HG03442 (cell line): ENCODE measurements around the gene COX7A2L.
"Not testable (repeated sequence)": the region's sequence is repeated elsewhere in the genome, so short reads cannot be mapped to it uniquely, and the experiment has no call there.

ENCODE experiments used
- ATAC-seq: cut with Tn5 transposase; IDR thresholded peaks from one replicate; pipeline ENCODE4 v1.9.1; 2021; ENCODE audit warnings: mild to moderate bottlenecking, moderate library complexity; ENCODE audit not compliant: unreplicated experiment

The COX7A2L gene

GRCh38 chr2:42368817-42369531 is 8.0 kb upstream of the COX7A2L start:
- no peak for ATAC-seq

GRCh38 chr2:42367835-42368234 is 6.8 kb upstream of the COX7A2L start:
- no peak for ATAC-seq

DNA sequence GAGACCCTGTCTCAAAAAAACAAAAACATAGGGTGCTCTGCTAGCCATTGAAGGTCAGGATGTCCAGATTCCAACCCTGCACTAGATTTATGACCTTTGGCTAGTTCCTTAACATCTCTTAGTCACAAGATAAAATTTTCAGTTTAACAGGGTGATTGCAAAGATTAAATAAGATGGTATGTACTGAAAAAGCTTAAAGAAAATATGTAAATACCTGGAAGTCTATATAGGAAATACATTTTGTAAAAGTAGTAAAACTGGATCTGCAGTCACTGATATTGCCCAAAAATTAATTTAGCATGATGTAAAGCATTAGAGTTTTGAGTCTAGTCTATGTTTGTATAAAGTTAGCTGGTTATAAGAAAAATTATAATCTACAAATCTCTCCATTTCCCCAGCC is 5.4 kb upstream of the COX7A2L start:
- no peak for ATAC-seq

GRCh38 chr2:42364658-42365057 is 3.6 kb upstream of the COX7A2L start:
- no peak for ATAC-seq

GRCh38 chr2:42363413-42363812 is 2.4 kb upstream of the COX7A2L start:
- ATAC-seq, result no peak

- ATAC-seq, result no peak
These were observed 789 bp upstream of the COX7A2L start for GRCh38 chr2:42361728-42362283.

DNA sequence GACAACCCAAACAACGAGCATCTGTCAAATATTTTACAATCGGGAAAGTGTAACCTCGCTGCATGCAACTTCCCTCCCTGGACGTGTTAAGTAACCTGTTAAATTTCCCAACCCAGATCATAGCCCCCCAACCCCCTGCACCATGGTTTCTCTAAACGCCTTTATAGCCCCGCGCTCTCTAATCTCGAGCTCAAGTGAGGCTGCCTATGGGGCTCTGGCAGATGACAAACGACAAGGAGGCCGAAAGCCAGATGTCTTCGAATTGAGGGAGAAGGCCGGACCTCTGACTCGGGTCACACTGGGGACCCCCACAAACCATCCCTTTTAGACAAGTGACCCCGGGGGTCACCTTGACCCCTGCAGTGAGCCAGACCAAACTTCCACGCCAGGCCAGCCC is 526 bp downstream of the COX7A2L start:
- no peak for ATAC-seq

DNA sequence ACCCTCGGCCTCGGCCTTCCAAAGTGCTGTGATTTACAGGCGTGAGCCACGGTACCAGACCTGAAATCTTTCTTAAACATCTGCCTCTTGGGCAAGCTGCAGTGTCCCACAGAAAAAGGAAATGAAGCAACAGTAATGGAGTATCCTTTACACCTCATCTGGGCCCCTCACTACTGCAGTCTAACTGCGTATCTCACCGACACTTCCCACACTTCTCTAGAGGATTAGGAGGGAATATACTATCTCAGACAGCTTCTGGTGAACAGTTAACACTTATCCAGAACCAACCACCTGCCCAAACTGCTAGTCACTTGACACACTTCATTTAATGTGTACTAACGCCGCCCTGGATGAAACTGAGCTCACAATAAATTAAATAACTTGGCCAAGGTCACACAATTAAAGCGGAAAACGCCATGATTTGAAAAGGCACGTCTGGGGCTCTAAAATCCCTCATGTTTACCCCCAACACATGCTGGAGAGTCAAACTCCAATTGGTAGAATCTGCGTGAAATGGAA is 993 bp downstream of the COX7A2L start:
- ATAC-seq, result no peak

- no peak for ATAC-seq
These were observed 1.6 kb downstream of the COX7A2L start for GRCh38 chr2:42359304-42359964.

- ATAC-seq, result no peak
These were observed 7.1 kb downstream of the COX7A2L start for GRCh38 chr2:42353792-42354429.

DNA sequence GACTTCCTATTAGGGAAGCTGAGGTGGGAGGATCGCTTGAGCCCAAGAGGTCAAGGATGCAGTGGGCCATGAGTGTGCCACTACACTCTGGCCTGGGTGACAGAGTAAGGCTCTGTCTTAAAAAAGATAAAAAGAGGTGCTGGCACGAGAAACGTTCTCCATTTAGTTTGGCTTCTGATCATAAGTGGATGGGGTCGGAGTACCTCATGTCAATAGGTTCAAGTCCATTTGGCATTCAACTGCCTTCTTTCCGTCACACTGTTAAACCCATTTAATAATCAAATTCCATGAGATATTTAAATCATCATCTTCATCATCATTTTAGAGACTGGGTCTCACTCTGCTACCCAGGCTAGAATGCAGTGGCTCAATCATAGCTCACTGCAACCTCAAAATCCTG is 9.2 kb downstream of the COX7A2L start:
- ATAC-seq, result no peak

GRCh38 chr2:42350434-42351063 is 10.5 kb downstream of the COX7A2L start:
- ATAC-seq, result no peak

GRCh38 chr2:42348113-42348805 is 12.8 kb downstream of the COX7A2L start:
- ATAC-seq, result no peak

DNA sequence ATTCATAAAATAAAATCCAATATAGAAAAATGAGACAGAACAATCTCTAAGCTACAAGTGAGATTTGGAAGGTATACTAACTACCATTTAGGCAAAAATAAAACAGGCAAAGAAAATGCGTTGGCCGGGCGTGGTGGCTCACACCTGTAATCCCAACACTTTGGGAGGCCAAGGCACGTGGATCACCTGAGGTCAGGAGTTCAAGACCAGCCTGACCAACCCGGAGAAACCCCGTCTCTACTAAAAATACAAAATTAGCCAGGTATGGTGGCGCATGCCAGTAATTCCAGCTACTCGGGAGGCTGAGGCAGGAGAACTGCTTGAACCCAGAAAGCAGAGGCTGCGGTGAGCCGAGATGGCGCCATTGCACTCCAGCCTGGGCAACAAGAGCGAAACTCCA is 13.5 kb downstream of the COX7A2L start:
- not testable (repeated sequence) for ATAC-seq

DNA sequence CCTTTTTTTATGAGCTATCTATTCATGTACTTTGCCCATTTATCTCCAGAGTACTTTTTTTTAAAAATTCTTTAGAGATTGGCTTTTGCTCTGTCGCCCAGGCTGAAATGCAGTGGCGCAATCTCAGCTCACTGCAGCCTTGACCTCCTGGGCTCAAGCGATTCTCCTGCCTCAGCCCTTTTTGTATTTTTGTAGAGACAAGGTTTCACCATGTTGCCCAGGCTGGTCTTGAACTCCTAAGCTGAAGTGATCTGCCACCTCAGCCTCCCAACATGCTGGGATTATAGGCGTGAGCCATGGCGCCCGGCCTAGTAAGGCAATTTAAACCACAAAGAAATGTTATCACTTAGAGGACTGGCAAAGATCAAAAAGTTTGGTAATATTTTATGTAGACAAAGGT is 14.2 kb downstream of the COX7A2L start:
- ATAC-seq, result not testable (repeated sequence)

GRCh38 chr2:42345986-42346385 is 15.0 kb downstream of the COX7A2L start:
- ATAC-seq, result no peak

DNA sequence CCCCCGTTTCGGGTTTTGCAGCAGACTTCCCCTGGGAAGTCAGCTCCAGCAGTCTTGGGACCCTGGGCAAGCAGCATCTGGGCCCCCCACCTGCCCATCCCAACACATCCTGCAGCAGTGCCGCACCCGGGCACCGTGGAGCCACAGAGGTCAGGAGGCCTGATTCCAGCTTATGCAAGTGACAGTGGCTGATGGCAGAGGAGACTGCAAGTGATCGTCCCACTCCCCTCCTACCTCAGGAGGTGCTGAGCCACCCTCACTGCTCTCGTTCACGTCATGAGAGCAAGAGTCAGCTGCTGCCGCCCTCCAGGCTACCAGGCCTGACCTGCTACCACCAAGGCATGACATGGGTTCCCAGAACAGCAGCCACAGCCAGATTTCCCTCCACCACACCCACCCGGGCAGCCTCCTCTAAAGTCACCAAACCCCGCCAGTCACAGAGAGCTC is 18.2 kb downstream of the COX7A2L start:
- ATAC-seq, result peak; percentile 17

- ATAC-seq, result peak; percentile 90
These were observed 18.8 kb downstream of the COX7A2L start for GRCh38 chr2:42342061-42342794.

- ATAC-seq, result no peak
These were observed 19.9 kb downstream of the COX7A2L start for GRCh38 chr2:42340938-42341636.
